ENCODE measurements around the gene ECI1. TPM values are rescaled to one million over a fixed set of nuclear protein-coding genes. Genes with fewer than 3 reads are reported as not detected.

Gene ECI1
- total RNA-seq, 1 experiment from 2014 or later: 71.7 TPM

- no peaks in the 10 kb centered on the region; the same call in 1 of the 2 replicates for H3K36me3 ChIP-seq (ENCODE audit: low read depth, low read length)
- POLR2A ChIA-PET (ENCODE audit: unreplicated experiment): no interaction called here
- peak within 1 kb of the TSS; percentile 97 for H3K9ac ChIP-seq (ENCODE audit: low read length)
- intact Hi-C loops (cut with micrococcal nuclease): no loop called here
- H3K79me2 ChIP-seq (ENCODE audit: low read length): peaks cover 49% of the 10 kb centered on the region
- H3K27me3 ChIP-seq (ENCODE audit: low read length): no peaks in the 10 kb centered on the region
- H3K9me2 ChIP-seq (replicated peaks; ENCODE audit: low read length): no peaks in the 10 kb centered on the region
- H4K20me1 ChIP-seq (ENCODE audit: low read length): peaks cover 9% of the 10 kb centered on the region; the same call in 1 of the 2 replicates
- no peaks in the 10 kb centered on the region for H3F3A ChIP-seq (ENCODE audit: low read length, unreplicated experiment)
- H3K4me3 ChIP-seq (ENCODE audit: low read length): peak within 1 kb of the TSS; percentile 96
- peak within 1 kb of the TSS; percentile 45 for H3K27ac ChIP-seq (ENCODE audit: low read length)
- BruUV-seq (replicated peaks): no TSS peak
- peak within 1 kb of the TSS; percentile 74 for H2AFZ ChIP-seq (ENCODE audit: low read length)
- peak within 1 kb of the TSS; percentile 93 for H3K4me2 ChIP-seq (ENCODE audit: low read length)
- peak; percentile 94 for ATAC-seq
- peaks cover 12% of the 10 kb centered on the region for H3K4me1 ChIP-seq (ENCODE audit: insufficient read depth, low read length)
- no peak for TF ChIP-seq CTCF (conservative IDR thresholded peaks at IDR 0.05; ENCODE audit: low read depth, low read length)
- TF ChIP-seq EZH2 (IDR thresholded peaks at IDR 0.05; ENCODE audit: low read length, unreplicated experiment): no peak
- no peak for TF ChIP-seq EZH2phosphoT487 (IDR thresholded peaks at IDR 0.05; ENCODE audit: borderline replicate concordance, low read length)
- CTCF ChIA-PET: interaction anchor here (1.4 kb wide), 1 partner anchor 28 kb away, joined by 7 read pairs; the partner anchor contains the start of gene ECI1
- DNase-seq: peak; percentile 97
- no peaks in the 10 kb centered on the region for H3K9me3 ChIP-seq (ENCODE audit: low read length)
These were observed 28.0 kb downstream of the ECI1 start, which contains the start of gene E4F1 for GRCh38 chr16:2223221-2223941. Gene E4F1 (plus strand): TSS chr16:2223591. CDS start chr16:2223614, 23 bp downstream.

GRCh38 chr16:2216330-2216729, 35.1 kb downstream of the ECI1 start:
- H3K79me2 ChIP-seq (ENCODE audit: low read length): peaks cover 27% of the 10 kb centered on the region
- TF ChIP-seq EZH2 (IDR thresholded peaks at IDR 0.05; ENCODE audit: low read length, unreplicated experiment): no peak
- no peak overlapping the region for H2AFZ ChIP-seq (ENCODE audit: low read length)
- H3K36me3 ChIP-seq (ENCODE audit: low read depth, low read length): no peaks in the 10 kb centered on the region
- peaks cover 12% of the 10 kb centered on the region for H4K20me1 ChIP-seq (ENCODE audit: low read length)
- H3K4me2 ChIP-seq (ENCODE audit: low read length): no peak overlapping the region
- no peaks in the 10 kb centered on the region for H3F3A ChIP-seq (ENCODE audit: low read length, unreplicated experiment)
- ChIA-PET POLR2A (ENCODE audit: unreplicated experiment) (no interaction called here), CTCF (no interaction called here)
- intact Hi-C loops (cut with micrococcal nuclease): no loop called here
- H3K9me3 ChIP-seq (ENCODE audit: low read length): no peaks in the 10 kb centered on the region
- BruUV-seq (replicated peaks): no TSS peak
- H3K27me3 ChIP-seq (ENCODE audit: low read length): no peaks in the 10 kb centered on the region
- H3K9ac ChIP-seq (ENCODE audit: low read length): no peak overlapping the region
- no peak overlapping the region for H3K27ac ChIP-seq (ENCODE audit: low read length)
- ATAC-seq (no peak), DNase-seq (no peak)
- H3K9me2 ChIP-seq (replicated peaks; ENCODE audit: low read length): no peaks in the 10 kb centered on the region
- peaks cover 13% of the 10 kb centered on the region for H3K4me1 ChIP-seq (ENCODE audit: insufficient read depth, low read length)
- H3K4me3 ChIP-seq (ENCODE audit: low read length): no peak overlapping the region

- CTCF ChIA-PET: interaction anchor here (0.5 to 0.8 kb wide), 2 partner anchors 12 to 430 kb away, joined by 3 read pairs; no protein-coding TSS in a partner anchor
- peak; percentile 69 for ATAC-seq
- H3K36me3 ChIP-seq (ENCODE audit: low read depth, low read length): no peaks in the 10 kb centered on the region
These were observed 36.7 kb downstream of the ECI1 start, which contains the start of gene PGP for GRCh38 chr16:2214719-2214968. Gene PGP (minus strand): TSS chr16:2214840. CDS start chr16:2214777, 63 bp downstream.

More at GRCh38 chr16:2214719-2214968, 36.7 kb downstream of the ECI1 start, which contains the start of gene PGP:
- Histone ChIP-seq H3K27ac (ENCODE audit: low read length) (peak within 1 kb of the TSS; percentile 89), H4K20me1 (ENCODE audit: low read length) (peaks cover 12% of the 10 kb centered on the region), H2AFZ (ENCODE audit: low read length) (peak within 1 kb of the TSS; percentile 86), H3F3A (ENCODE audit: low read length, unreplicated experiment) (no peaks in the 10 kb centered on the region), H3K4me3 (ENCODE audit: low read length) (peak within 1 kb of the TSS; percentile 92), H3K9ac (ENCODE audit: low read length) (peak within 1 kb of the TSS; percentile 87), H3K27me3 (ENCODE audit: low read length) (no peaks in the 10 kb centered on the region), H3K4me1 (ENCODE audit: insufficient read depth, low read length) (peaks cover 13% of the 10 kb centered on the region), H3K4me2 (ENCODE audit: low read length) (peak within 1 kb of the TSS; percentile 100), H3K9me2 (replicated peaks; ENCODE audit: low read length) (no peaks in the 10 kb centered on the region), H3K9me3 (ENCODE audit: low read length) (no peaks in the 10 kb centered on the region), H3K79me2 (ENCODE audit: low read length) (peaks cover 27% of the 10 kb centered on the region)
- BruUV-seq (replicated peaks): no TSS peak
- intact Hi-C loops (cut with micrococcal nuclease): loop anchor here (2.0 kb wide), 1 partner anchor 60 kb away; the partner anchor contains the start of gene TRAF7
- DNase-seq: no peak
- TF ChIP-seq EZH2phosphoT487 (IDR thresholded peaks at IDR 0.05; ENCODE audit: borderline replicate concordance, low read length) (no peak), EZH2 (IDR thresholded peaks at IDR 0.05; ENCODE audit: low read length, unreplicated experiment) (no peak), CTCF (conservative IDR thresholded peaks at IDR 0.05; ENCODE audit: low read depth, low read length) (no peak)
- POLR2A ChIA-PET (ENCODE audit: unreplicated experiment): interaction anchor here (0.6 to 1.0 kb wide), 2 partner anchors 37 to 39 kb away, joined by 4 to 7 read pairs; partner anchors contain the start of gene ECI1
